Measurements from ENCODE around the gene DNASE1L1.
"Not testable (repeated sequence)": the region's sequence is repeated elsewhere in the genome, so short reads cannot be mapped to it uniquely, and the experiment has no call there.

DNASE1L1 gene

GRCh38 chrX:154403858-154404257 lies 5.2 kb downstream of the DNASE1L1 start:
- DNase-seq (ENCODE audit: low spot score): no peak

GRCh38 chrX:154403192-154403591 lies 5.9 kb downstream of the DNASE1L1 start:
- DNase-seq (ENCODE audit: low spot score): no peak

GRCh38 chrX:154402622-154403127 lies 6.4 kb downstream of the DNASE1L1 start:
- no peak for DNase-seq (ENCODE audit: low spot score)

GRCh38 chrX:154401918-154402621 lies 7.0 kb downstream of the DNASE1L1 start:
- no peak for DNase-seq (ENCODE audit: low spot score)

GRCh38 chrX:154401045-154401799 lies 7.8 kb downstream of the DNASE1L1 start:
- DNase-seq (ENCODE audit: low spot score): no peak

GRCh38 chrX:154400369-154400817 lies 8.7 kb downstream of the DNASE1L1 start:
- DNase-seq (ENCODE audit: low spot score): not testable (repeated sequence)

- no peak for DNase-seq (ENCODE audit: low spot score)
These were observed 9.3 kb downstream of the DNASE1L1 start for GRCh38 chrX:154399527-154400368.

GRCh38 chrX:154398668-154399526 lies 10.2 kb downstream of the DNASE1L1 start:
- DNase-seq (ENCODE audit: low spot score): peak; percentile 86

- DNase-seq (ENCODE audit: low spot score): peak; percentile 90
These were observed 11.0 kb downstream of the DNASE1L1 start, which contains the start of gene RPL10 for GRCh38 chrX:154397888-154398667. TSS of gene RPL10 (plus strand) at chrX:154398377. CDS start at chrX:154398520, 143 bp downstream.

GRCh38 chrX:154396973-154397887 lies 11.8 kb downstream of the DNASE1L1 start:
- peak; percentile 48 for DNase-seq (ENCODE audit: low spot score)

- not testable (repeated sequence) for DNase-seq (ENCODE audit: low spot score)
These were observed 12.7 kb downstream of the DNASE1L1 start for GRCh38 chrX:154396363-154396762.

GRCh38 chrX:154389812-154390747 lies 19.0 kb downstream of the DNASE1L1 start:
- DNase-seq (ENCODE audit: low spot score): not testable (repeated sequence)

GRCh38 chrX:154388649-154389048 lies 20.4 kb downstream of the DNASE1L1 start:
- DNase-seq (ENCODE audit: low spot score): not testable (repeated sequence)

- not testable (repeated sequence) for DNase-seq (ENCODE audit: low spot score)
These were observed 21.0 kb downstream of the DNASE1L1 start for GRCh38 chrX:154388094-154388493.

GRCh38 chrX:154384284-154384892 lies 24.7 kb downstream of the DNASE1L1 start:
- DNase-seq (ENCODE audit: low spot score): no peak

- DNase-seq (ENCODE audit: low spot score): no peak
These were observed 25.4 kb downstream of the DNASE1L1 start for GRCh38 chrX:154383359-154384283.
